NCI-H1694 (cell line): ENCODE results near the gene ZNF19.
A peak's percentile ranks its signal among the peaks of the same experiment; 100 is the strongest.
"Not testable (repeated sequence)": the region's sequence is repeated elsewhere in the genome, so short reads cannot be mapped to it uniquely, and the experiment has no call there.

ENCODE experiments used
- DNase-seq: peaks from one replicate; lab custom pipeline; 2025; lab: John Stamatoyannopoulos, UW

ZNF19 gene

GRCh38 chr16:71489122-71489521 lies at the start of gene ZNF19:
Gene ZNF19 (minus strand): TSS chr16:71489324. CDS start chr16:71482114, 7,210 bp downstream.
- DNase-seq: no peak

GRCh38 chr16:71537643-71538042 lies 48.5 kb upstream of the ZNF19 start:
- peak; percentile 34 for DNase-seq

- DNase-seq: no peak
Measured at GRCh38 chr16:71536752-71537499, 47.8 kb upstream of the ZNF19 start.

DNA sequence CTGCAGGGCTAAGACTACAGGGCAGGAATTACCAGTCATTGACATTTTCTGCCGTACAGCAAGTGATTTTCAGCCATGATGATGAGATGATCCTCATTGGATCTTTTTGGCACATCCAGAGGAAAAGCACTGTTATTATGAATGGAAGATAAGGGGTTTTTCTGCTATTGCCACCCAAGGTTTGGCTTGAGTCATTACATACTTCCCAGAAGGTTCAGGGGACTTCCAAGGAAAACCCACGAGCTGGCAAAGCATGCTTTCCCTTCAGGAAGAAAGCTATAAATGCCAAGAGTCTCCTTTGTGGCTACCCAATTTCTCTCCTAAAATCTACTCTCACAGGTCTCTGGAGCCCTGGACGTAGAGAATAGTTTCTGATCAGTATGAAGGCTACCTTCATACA lies 43.2 kb upstream of the ZNF19 start:
- no peak for DNase-seq

DNA sequence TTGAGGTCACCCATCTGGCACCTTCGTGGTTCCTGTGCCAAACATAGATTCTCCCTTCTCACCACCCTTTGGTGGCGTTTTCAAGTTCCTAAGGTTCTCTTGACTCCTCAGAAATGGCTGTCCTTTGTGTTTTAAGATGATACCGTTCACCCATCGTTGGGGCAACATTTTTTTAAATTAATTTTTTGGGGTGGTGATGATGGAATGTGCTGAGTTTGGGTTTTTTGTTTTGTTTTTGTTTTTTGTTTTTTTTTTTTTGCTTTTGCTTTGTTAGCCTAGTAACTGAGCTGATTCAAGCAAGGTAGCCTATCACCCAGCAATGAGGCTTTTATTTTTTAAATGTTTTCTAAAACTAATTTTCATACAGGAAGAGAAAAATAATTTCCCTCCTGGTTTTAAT lies 39.7 kb upstream of the ZNF19 start:
- no peak for DNase-seq

DNA sequence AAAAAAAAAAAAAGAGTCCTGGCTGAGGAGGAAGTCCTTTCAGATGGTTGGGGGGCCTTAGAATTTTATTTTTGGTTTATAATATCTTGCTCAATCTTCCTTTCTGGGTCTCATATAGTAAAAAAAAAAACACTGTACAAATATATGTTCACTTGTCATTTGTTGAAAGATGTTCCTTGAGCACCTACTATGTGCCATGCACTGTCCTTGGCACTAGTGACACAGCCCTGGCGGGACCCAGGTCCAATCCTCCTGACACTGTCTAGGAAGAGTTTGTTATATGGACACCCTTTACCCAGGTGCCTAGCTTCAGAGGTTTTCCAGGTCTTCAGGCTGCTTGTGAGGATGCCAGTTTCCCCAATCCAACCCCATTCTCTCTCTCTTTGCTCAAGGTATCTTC lies 39.1 kb upstream of the ZNF19 start:
- DNase-seq: no peak

GRCh38 chr16:71526111-71526631 lies 37.0 kb upstream of the ZNF19 start, which contains the start of gene CHST4:
Gene CHST4 (plus strand): TSS chr16:71526426. CDS start chr16:71536678, 10,252 bp downstream.
- DNase-seq: no peak

DNA sequence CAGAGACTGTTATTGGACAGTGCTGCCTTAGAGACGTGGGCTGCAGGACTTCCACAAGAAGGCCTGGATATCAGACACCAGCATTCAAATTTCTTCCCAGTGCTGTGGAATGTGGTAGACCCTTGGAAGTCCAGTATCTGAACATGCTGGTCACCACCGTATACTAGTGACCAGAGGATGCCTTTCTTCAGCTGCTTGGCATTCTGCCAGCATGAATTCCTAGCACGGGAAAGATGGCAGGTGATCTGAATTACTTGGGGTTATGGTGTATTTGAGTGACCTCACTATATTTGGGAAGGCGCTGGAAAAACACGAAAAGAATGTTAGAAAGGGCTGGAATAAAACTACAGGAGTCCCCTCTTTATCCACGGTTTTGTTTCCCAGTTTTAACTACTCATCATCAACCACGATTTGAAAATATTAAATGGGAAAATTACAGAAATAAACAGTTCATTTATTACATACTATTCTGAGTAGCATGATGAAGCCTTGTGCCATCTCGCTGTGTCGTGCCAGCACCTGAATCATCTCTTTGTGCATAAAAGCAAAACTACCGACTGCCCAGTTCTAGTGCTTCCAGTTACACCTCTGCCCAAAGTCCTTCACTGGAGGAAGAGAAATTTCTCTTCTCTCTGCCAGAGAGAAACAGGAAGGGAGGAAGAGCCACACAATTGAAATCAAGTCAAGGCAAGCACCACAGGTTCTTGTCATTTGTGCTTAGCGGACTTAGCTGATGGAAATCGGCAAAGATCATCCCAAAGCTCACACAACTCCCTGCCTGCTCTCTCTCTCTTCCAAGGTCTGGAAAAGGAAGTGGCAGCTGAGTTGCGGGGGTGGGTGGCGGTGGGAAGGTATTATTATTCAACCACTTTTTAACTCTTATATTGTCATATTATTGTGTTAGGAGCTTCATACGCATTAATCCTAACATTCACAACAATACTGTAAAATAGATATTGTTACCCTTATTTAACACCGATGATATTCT lies 35.7 kb upstream of the ZNF19 start:
- DNase-seq: no peak

DNA sequence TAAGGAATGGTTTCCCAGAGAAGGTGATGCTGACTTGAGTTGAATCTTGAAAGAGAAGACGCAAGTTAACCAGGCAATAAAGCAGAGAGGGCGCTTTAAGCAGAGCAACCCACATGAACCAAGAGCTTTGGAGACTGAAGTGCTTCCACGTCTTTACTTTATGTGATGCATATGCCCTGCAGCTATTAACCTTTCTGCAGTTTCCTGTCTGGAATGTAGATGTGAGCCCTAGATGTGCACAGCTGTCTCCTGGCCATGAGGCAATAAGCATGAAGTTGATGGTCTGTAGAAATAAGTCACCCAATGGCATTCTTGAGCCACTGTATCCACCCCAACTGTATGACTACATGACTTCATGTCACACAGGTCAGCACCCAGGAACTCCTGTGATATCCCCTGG lies 31.4 kb upstream of the ZNF19 start:
- no peak for DNase-seq

GRCh38 chr16:71515026-71515425 lies 25.9 kb upstream of the ZNF19 start:
- no peak for DNase-seq

- DNase-seq: no peak
Measured at GRCh38 chr16:71514476-71514875, 25.4 kb upstream of the ZNF19 start.

- no peak for DNase-seq
Measured at GRCh38 chr16:71513302-71513701, 24.2 kb upstream of the ZNF19 start.

GRCh38 chr16:71507061-71507460 lies 17.9 kb upstream of the ZNF19 start:
- DNase-seq: no peak

GRCh38 chr16:71504901-71505300 lies 15.8 kb upstream of the ZNF19 start:
- DNase-seq: no peak

GRCh38 chr16:71504051-71504450 lies 14.9 kb upstream of the ZNF19 start:
- DNase-seq: not testable (repeated sequence)

GRCh38 chr16:71501547-71501946 lies 12.4 kb upstream of the ZNF19 start:
- no peak for DNase-seq

DNA sequence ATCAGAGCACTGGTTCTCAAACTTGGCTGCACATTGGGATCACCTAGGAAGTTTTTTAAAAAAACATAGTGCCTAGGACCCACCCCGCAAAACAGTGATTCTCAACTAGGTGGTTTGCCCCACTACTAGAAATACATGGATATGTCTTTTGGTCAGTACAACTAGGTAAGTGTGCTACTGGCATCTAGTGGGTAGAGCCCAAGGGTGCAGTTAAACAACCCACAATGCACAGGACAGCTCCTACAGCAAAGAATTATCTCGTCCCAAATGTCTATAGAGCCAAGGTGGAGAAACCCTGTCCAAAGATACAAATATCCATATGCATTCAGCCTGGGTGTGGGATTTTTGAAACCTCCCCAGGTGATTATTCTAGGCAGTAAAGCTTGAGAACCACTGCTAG lies 11.8 kb upstream of the ZNF19 start:
- DNase-seq: no peak

GRCh38 chr16:71499775-71500364 lies 10.7 kb upstream of the ZNF19 start:
- peak; percentile 45 for DNase-seq

- DNase-seq: no peak
Measured at GRCh38 chr16:71498031-71498430, 8.9 kb upstream of the ZNF19 start.

DNA sequence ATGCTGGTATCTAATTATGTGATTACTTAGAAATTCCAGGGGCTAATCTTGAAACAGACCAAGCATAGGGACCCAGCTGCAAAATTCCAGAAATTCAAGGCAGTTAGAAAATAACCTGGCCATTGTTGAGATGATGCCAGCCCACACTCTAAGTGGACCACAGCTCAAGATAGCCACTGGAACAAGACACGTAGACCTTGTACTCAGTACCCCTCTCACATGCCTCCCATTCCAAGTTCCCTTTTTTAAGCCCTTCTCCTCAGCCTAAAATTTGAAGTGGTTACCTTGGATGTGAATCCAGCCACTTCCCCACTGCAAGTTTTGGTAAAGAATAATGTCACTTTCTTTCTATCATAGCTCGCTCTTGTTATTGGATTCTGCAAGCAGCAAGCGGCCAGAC lies 4.1 kb upstream of the ZNF19 start:
- DNase-seq: no peak

DNA sequence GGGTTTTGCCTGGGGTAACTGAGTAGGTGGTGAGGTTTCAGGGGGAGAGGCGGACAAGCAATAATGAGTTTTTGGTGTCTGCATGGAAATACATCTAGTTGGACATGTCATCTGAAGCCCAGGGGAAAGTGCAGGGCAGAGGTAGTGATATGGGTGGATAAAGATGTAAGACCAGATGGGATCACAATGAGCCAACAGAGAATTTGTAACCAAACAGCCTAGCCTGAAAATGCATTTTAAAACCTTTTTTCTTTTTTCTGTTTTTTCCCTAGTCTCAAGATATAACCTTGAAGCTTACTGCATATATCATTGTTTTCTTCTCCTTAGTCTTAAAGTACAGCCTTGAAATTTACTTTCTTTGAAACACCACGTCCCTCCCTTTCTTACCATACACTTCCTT lies 3.7 kb upstream of the ZNF19 start:
- DNase-seq: no peak

GRCh38 chr16:71491054-71491453 lies 1.9 kb upstream of the ZNF19 start:
- no peak for DNase-seq
